SK-MEL-5 (cell line): ENCODE data around the gene SASH1. TPM values are rescaled to one million over a fixed set of nuclear protein-coding genes. Genes with fewer than 3 reads are reported as not detected.

Experiments
- DNase-seq: peaks from one replicate; pipeline ENCODE4 v3.0.0-alpha.2; 2016; ENCODE audit warnings: low read depth, low spot score
- in situ Hi-C: cut with HindIII; loops from 2 replicates; pipeline ENCODE4 v1.10.0; 2016; ENCODE audit warnings: low sequenced_read_pairs, high pct_unique_total_duplicates, low pct_unique_long_range_greater_than_20kb
- total RNA-seq: library from RNA; depleted of rRNA; stranded (reverse); fragments of >200 nt; shearing (Covaris generic); gene quantifications from 2 replicates; pipeline ENCODE4 v1.2.3, GENCODE V29; 2014

The SASH1 gene
- total RNA-seq, 1 experiment from 2014 or later: 43.7 TPM

GRCh38 chr6:148532698-148533097, 190.1 kb downstream of the SASH1 start:
- DNase-seq: no peak
- in situ Hi-C loops: no loop called here

- no peak for DNase-seq
- in situ Hi-C loops: no loop called here
Measured at GRCh38 chr6:148533309-148534107, 190.9 kb downstream of the SASH1 start.

- in situ Hi-C loops: no loop called here
Measured at GRCh38 chr6:148534871-148535270, 192.2 kb downstream of the SASH1 start.

GRCh38 chr6:148535381-148535780, 192.7 kb downstream of the SASH1 start:
- no peak for DNase-seq
- in situ Hi-C loops: no loop called here

More at GRCh38 chr6:148534871-148535270, 192.2 kb downstream of the SASH1 start:
- DNase-seq: no peak

- in situ Hi-C loops: no loop called here
- no peak for DNase-seq
Measured at GRCh38 chr6:148535976-148536375, 193.3 kb downstream of the SASH1 start.

GRCh38 chr6:148538261-148539190, 195.9 kb downstream of the SASH1 start:
- in situ Hi-C loops: no loop called here
- DNase-seq: peak; percentile 87

GRCh38 chr6:148543540-148543939, 200.9 kb downstream of the SASH1 start:
- no peak for DNase-seq
- in situ Hi-C loops: no loop called here

- in situ Hi-C loops: no loop called here
- no peak for DNase-seq
Measured at GRCh38 chr6:148544421-148544820, 201.8 kb downstream of the SASH1 start.

GRCh38 chr6:148545901-148546300, 203.3 kb downstream of the SASH1 start:
- DNase-seq: no peak
- in situ Hi-C loops: no loop called here

- in situ Hi-C loops: no loop called here
Measured at GRCh38 chr6:148547110-148547509, 204.5 kb downstream of the SASH1 start.

GRCh38 chr6:148548065-148548748, 205.6 kb downstream of the SASH1 start:
- in situ Hi-C loops: no loop called here
- DNase-seq: peak; percentile 97

More at GRCh38 chr6:148547110-148547509, 204.5 kb downstream of the SASH1 start:
- peak; percentile 87 for DNase-seq

GRCh38 chr6:148548749-148549140, 206.1 kb downstream of the SASH1 start:
- in situ Hi-C loops: no loop called here
- no peak for DNase-seq

- in situ Hi-C loops: no loop called here
- DNase-seq: peak; percentile 96
Measured at GRCh38 chr6:148550569-148550968, 207.9 kb downstream of the SASH1 start.

GRCh38 chr6:148551226-148551625, 208.6 kb downstream of the SASH1 start:
- in situ Hi-C loops: no loop called here

GRCh38 chr6:148556410-148556809, 213.8 kb downstream of the SASH1 start:
- in situ Hi-C loops: no loop called here
- DNase-seq: no peak

More at GRCh38 chr6:148551226-148551625, 208.6 kb downstream of the SASH1 start:
- DNase-seq: no peak

- DNase-seq: no peak
Measured at GRCh38 chr6:148557796-148558321, 215.2 kb downstream of the SASH1 start.

GRCh38 chr6:148559848-148560433, 217.3 kb downstream of the SASH1 start:
- in situ Hi-C loops: no loop called here
- DNase-seq: peak; percentile 53

More at GRCh38 chr6:148557796-148558321, 215.2 kb downstream of the SASH1 start:
- in situ Hi-C loops: no loop called here
